NOMO-1 treated with dmso at 0.1 percent for 144 hours (cell line): Measurements from ENCODE around the gene MCF2L.
"Not testable (repeated sequence)": the region's sequence is repeated elsewhere in the genome, so short reads cannot be mapped to it uniquely, and the experiment has no call there.

Experiments used
- DNase-seq: peaks from one replicate; lab custom pipeline; 2025; ENCODE audit not compliant: unreplicated experiment; lab: John Stamatoyannopoulos, UW

MCF2L gene

GRCh38 chr13:113092776-113093579 is 124.0 kb downstream of the MCF2L start:
- DNase-seq = no peak

- DNase-seq = no peak
Measured at GRCh38 chr13:113093580-113094409, 124.8 kb downstream of the MCF2L start.

- DNase-seq = no peak
Measured at GRCh38 chr13:113094410-113094800, 125.4 kb downstream of the MCF2L start.

GRCh38 chr13:113095146-113096051 is 126.4 kb downstream of the MCF2L start:
- DNase-seq = no peak

GRCh38 chr13:113096052-113096744 is 127.2 kb downstream of the MCF2L start:
- DNase-seq = no peak

GRCh38 chr13:113096745-113097305 is 127.8 kb downstream of the MCF2L start:
- no peak for DNase-seq

- DNase-seq = no peak
Measured at GRCh38 chr13:113097651-113098050, 128.6 kb downstream of the MCF2L start.

- no peak for DNase-seq
Measured at GRCh38 chr13:113098162-113098732, 129.2 kb downstream of the MCF2L start.

- no peak for DNase-seq
Measured at GRCh38 chr13:113099142-113099541, 130.1 kb downstream of the MCF2L start.

- not testable (repeated sequence) for DNase-seq
Measured at GRCh38 chr13:113102302-113102701, 133.3 kb downstream of the MCF2L start.

GRCh38 chr13:113102727-113103126 is 133.7 kb downstream of the MCF2L start:
- DNase-seq = no peak

GRCh38 chr13:113103646-113104045 is 134.6 kb downstream of the MCF2L start:
- no peak for DNase-seq

GRCh38 chr13:113105032-113105920 is 136.3 kb downstream of the MCF2L start, which contains the start of gene F7:
TSS of gene F7 (plus strand) at chr13:113105791. CDS start at chr13:113105842, 51 bp downstream.
- DNase-seq = no peak

- DNase-seq = no peak
Measured at GRCh38 chr13:113105921-113106452, 137.0 kb downstream of the MCF2L start.

GRCh38 chr13:113106711-113107351 is 137.8 kb downstream of the MCF2L start:
- no peak for DNase-seq

- not testable (repeated sequence) for DNase-seq
Measured at GRCh38 chr13:113108521-113108920, 139.5 kb downstream of the MCF2L start.

- DNase-seq = no peak
Measured at GRCh38 chr13:113109151-113110047, 140.4 kb downstream of the MCF2L start.
